Left ventricle myocardium superior (tissue), 1 donor: ENCODE data around the gene ALOX12B. TPM values are rescaled to one million over a fixed set of nuclear protein-coding genes. Genes with fewer than 3 reads are reported as not detected.
A peak's percentile ranks its signal among the peaks of the same experiment; 100 is the strongest.
"Not testable (repeated sequence)": the region's sequence is repeated elsewhere in the genome, so short reads cannot be mapped to it uniquely, and the experiment has no call there.

Experiments used
- ATAC-seq: fragments of 200-7000 bp; cut with Tn5 transposase; one replicate; pipeline ENCODE4 v1.9.1; 2020; ENCODE audit warnings: mild to moderate bottlenecking, moderate library complexity
- DNase-seq: peaks from one replicate; pipeline ENCODE4 v3.0.0-alpha.2; 2020
- intact Hi-C: fragments of 100-400 bp; cut with micrococcal nuclease; formaldehyde crosslinking; loops from one replicate; pipeline ENCODE4 v1.11.0; 2022
- total RNA-seq: library from RNA; stranded (reverse); fragmentation: NEBNext Ultra II Directional; extraction: Animal tissue kit (Norgen Biotek cat#: 25700); gene quantifications from one replicate; pipeline ENCODE4 v1.2.1, GENCODE V29; 2021
- donor health status: DM: no; HTN: yes; CAD: no; lungs with severe emphysema.

The ALOX12B gene
- total RNA-seq, 1 donor from 2014 or later, result not detected

- DNase-seq (no peak), ATAC-seq (no peak)
- intact Hi-C loops, result no loop called here
These were observed 16.0 kb downstream of the ALOX12B start for GRCh38 chr17:8071496-8071895.

DNA sequence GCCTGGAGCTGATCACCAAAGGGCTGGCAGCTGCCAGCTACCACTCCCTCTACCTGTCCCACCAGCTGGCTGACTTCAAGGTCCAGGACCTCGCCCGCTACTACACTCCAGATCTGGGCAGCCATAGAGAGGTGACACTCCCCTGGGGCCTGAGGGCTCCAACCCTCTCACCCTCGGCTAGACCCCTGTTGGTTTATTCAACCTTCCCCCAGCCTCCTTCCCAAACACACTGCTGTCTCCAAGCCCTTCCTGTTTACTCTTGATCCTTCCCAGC, 18.0 kb downstream of the ALOX12B start:
- DNase-seq, result no peak
- intact Hi-C loops, result no loop called here
- no peak for ATAC-seq

DNA sequence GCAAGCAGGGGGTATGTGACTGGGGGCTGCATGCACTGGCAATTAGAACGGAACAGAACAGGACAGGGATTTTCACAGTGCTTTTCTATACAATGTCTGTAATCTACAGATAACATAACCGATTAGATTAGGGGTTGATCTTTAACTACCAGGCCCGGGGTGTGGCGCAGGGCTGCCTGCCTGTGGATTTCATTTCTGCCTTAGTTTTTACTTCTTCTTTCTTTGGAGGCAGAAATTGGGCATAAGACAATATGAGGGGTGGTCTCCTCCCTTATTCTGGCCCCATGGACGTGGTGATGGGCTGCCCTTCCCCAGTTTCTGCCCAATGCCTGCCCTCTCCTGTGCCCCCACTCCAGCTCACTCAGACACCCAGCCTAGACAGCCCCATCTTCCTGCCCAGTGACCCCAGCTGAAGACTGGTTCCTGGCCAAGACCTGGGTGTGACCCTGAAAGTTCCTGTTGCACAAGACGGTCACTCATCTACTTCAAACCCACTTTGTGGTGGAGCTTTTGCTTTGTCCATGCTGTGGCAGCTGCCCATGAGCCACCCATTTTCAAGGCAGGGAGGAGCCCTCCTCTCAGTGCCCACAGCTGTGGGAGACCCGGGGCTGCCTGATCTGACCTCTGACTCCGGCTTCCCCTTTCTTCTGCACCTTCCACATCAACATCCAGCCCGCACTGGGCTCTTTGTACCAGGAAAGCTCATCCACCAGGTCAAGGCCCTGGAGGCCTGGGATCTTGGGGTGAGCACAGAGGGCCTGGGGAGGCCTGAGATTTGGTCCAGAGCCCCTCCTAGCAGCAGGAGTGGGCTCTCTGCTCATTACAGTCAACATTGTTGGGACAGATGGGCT, 18.6 kb downstream of the ALOX12B start:
- ATAC-seq (peak; percentile 69), DNase-seq (peak; percentile 52)
- intact Hi-C loops, result no loop called here

DNA sequence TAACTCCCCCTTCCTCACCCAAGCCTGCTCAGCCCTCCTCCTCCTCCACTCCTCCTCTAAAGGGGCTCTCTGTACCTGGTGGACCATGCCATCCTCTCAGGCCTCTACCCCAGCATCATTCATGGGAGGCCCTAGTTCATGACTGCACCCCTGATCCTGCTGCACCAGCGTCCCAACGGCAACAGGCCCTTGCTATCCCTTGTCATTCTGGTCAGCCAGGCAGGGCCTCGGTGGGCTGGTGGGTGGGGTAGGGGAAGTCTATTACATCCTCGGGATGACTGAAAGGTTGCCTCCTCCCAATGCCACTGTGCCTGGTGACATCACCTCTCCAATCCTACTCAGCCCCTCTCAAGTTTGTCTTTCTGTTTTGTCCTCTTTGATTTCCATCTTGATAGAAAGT, 19.7 kb downstream of the ALOX12B start:
- ATAC-seq, result no peak
- DNase-seq, result no peak
- intact Hi-C loops, result no loop called here

DNA sequence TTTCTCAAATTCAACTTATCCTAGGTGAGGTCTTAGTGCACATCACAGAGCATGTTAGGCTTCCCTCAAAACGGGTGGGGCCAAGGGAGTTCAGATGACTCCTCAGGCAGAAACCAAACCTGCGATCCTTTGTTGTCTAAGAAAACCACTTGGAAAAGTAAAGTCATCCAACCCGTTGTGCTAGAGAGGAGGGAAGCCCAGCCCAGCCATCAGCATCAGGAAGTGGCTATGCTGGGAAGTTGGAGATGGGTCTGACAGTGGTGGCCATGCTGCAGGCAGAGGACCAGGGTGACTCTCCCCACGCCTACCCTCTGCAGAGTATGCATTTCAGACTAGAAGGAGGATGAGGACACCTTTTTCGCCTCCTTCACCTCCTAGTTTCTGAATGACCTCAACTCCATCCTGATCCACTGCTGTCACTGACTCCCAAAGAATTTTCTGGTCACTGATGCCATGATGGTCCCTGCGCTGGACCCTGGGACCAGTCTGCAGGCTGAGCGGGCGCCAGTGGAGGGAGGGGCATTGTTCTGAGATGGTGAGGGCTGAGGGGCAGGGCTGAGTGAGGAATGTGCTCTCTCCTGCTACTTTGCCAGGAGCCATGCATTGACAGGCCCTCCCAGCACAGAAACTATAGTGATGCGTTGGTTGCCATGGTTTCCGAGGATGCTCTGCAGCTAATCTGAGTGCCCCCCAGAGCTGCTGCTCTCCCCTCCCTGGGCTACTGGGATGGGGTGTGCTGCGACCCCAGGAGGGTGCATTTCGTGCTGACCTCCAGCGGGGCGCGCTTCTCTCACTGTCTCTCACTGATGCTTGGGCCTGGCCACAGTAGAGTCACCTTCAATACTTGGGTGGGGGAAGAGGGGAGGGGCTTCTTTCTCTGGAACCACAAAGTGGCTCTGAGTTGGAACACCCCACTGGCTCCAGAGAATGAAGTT, 20.4 kb downstream of the ALOX12B start:
- no peak for DNase-seq
- ATAC-seq, result no peak
- intact Hi-C loops, result no loop called here

DNA sequence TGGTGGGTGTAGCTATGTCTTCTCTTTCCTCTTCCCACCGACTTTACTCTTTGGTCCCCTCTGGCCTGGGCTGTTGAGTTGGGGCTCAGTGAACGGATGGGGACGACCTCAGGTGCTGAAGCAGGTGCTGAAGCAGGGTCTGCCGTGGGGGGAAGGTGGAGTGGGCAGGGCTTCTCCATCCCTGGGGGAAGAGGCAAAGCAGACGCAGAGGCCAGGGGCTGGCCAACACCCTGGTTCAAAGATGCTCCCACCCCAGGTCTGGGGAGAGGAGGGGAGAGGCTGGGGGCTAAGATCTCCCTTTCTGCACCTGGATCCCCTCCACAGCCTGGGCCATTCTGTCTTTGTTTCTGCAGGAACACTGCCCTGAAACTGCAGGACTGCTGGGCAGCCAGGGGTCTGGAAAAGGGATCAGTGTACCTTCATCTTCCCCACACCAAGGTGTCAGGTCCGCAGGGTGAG, 22.9 kb downstream of the ALOX12B start:
- intact Hi-C loops, result no loop called here
- ATAC-seq, result no peak
- DNase-seq, result no peak

DNA sequence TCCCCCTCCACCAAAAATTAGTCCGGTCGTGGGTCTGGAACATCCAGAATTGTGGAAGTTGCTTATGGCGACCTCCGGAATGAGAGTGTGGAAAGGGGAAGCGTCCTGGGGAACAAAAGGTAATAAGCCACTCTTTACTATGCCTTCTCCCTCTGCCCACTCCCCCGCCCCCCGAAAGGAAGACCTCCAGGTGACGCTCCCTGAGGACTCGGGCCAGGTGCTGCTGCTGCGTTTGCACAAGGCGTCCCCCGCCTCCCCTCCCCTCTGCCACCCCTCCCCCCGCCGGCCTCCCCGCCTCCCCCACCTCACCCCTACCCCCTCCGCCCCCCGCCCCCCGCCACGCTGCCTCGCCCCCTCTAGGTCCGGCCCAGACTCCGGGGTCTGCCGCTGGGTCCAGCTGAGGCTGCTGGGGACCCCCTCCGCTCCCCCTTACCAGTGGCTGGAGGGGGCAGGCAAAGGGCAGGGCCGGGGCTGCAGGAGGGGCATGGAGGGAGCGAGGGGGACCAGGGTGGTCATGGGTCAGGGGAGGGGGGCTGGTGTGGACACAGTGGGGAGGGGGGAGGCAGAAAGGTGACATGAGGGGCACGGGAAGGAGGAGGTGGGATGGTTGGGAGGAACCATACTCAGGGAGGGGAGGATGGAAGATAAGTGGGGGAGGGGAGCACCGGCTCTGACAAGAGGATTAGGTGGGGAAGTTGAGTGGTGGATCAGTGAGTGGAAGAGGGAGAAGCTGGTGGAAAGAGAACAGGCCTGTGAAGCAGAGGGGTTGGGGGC, 23.6 kb downstream of the ALOX12B start:
- intact Hi-C loops, result no loop called here
- DNase-seq (no peak), ATAC-seq (no peak)

- intact Hi-C loops, result no loop called here
- no peak for DNase-seq
- no peak for ATAC-seq
These were observed 24.6 kb downstream of the ALOX12B start for GRCh38 chr17:8062807-8063483.

DNA sequence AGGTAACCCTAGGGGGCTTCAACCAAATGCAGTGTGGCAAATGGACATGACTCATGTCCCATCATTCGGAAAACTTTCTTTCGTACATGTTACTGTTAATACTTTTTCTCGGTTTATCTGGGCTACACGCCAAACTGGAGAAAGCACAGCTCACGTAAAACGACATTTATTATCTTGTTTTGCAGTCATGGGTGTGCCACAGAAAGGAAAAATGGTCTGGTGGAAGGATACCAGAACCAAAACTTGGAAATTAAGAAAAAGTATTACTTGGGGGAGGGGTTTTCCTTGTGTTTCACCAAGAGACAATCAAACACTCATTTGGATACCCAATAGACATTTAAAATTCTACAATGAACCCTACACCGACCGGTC, 25.1 kb downstream of the ALOX12B start:
- DNase-seq (no peak), ATAC-seq (no peak)
- intact Hi-C loops, result no loop called here

DNA sequence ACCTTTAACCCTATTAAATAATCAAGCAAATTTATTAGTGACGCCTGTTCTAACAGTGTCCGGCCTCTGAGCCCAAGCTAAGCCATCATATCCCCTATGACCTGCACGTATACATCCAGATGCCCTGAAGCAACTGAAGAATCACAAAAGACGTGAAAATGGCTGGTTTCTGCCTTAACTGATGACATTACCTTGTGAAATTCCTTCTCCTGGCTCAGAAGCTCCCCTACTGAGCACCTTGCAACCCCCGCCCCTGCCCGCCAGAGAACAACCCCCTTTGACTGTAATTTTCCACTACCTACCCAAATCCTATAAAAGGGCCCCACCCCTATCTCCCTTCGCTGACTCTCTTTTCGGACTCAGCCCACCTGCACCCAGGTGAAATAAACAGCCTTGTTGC, 25.7 kb downstream of the ALOX12B start:
- DNase-seq, intact Hi-C loops, ATAC-seq: not testable (repeated sequence)

DNA sequence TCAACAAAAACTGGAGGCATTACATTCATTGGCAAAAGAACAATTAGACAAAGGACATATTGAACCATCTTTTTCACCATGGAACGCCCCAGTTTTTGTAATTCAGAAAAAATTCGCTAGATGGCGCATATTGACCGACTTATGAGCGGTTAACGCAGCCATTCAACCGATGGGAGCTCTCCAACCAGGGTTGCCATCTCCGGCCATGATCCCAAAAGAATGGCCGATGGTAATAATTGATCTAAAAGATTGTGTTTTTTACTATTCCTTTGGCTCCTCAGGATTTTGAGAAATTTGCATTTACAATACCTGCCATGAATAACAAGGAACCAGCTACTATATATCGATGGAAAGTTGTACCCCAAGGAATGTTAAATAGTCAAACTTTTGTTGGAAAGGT, 27.2 kb downstream of the ALOX12B start:
- no peak for DNase-seq
- ATAC-seq, result peak; percentile 64
- intact Hi-C loops, result no loop called here

DNA sequence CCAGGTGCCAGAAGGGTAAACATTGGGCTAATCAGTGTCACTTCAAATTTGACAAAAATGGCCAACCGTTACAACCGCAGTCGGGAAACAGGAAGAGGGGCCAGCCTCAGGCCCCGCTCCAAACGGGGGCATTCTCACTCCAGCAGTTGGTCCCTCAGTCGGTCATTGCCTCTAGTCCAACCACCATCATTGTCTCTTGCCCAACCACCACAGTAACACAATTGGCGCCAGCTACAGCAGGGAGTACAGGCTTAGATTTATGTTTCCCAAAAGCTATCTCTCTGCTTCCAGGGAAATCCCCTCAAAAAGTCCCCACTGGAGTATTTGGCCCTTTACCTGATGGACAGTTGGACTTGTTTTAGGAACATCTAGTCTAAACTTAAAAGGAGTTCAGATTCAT, 28.4 kb downstream of the ALOX12B start:
- intact Hi-C loops, result loop anchor here (10.0 kb wide), 1 partner anchor 74 kb away; no protein-coding TSS in a partner anchor
- DNase-seq (no peak), ATAC-seq (no peak)

- ATAC-seq, result peak; percentile 84
- intact Hi-C loops, result loop anchor here (10.0 kb wide), 1 partner anchor 73 kb away; no protein-coding TSS in a partner anchor
- no peak for DNase-seq
These were observed 29.8 kb downstream of the ALOX12B start for GRCh38 chr17:8057691-8058114.

DNA sequence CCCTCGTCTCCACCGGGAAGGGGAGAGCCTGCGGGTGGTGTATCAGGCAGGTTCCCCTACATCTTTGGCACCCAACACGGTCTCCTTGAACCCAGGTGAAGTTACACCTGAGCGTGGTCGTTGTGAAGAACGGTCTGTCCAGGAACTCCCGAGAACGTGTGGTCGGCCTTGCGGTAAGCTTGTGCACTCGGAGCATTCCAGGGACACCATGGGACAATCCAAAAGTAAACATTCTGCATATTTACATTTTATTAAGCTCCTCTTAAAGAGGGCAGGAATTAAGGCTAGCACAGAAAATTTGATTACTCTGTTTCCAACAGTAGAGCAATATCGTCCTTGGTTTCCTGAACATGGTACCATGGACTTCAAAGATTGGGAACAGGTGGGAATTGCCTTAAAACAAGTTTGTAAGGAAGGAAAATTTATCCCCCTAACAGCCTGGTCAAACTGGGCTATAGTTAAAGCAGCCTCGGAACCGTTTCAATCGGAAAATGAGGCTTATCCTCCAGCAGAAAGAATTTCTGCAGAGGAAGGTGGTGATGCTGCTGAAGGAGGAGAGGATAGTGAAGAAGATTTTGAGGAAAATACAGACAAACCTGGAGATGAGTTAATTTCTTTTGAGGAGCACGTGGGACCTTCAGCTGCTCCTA, 30.4 kb downstream of the ALOX12B start:
- no peak for ATAC-seq
- no peak for DNase-seq
- intact Hi-C loops, result loop anchor here (10.0 kb wide), 1 partner anchor 72 kb away; no protein-coding TSS in a partner anchor

DNA sequence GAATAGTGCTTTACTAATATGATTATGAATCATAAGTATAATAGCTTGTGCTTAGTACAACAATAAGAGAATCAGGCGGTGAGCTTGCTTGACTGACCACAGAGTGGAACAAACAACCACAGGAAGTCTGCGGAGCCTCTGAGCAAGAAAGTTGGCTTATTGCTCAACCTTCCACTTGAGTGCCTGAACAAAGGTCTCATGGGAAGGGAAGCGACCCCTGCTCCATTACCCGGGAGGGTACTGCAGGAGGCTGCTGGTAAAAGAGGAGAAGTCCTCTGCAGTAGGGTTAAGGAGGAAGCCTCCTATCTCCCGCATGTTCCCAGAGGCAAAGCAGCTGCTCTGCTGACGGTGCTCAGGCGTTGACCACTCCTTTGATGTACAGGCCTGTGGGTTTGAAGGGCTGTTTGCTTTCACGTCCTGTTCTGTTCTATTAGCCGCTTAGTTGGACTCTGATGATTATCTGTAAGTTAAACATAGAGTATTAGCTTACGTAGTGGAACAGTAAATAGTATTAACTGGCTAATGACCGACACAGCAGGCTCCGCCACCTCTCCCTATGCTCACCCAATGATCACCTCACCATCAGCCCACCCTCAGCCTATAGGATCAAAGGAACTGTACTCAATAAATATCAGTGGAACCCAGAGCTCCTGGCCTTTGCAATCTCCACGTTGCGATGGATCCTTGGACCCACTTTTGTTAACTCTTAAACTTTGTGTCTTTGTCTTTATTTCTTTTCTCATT, 31.1 kb downstream of the ALOX12B start:
- peak; percentile 61 for ATAC-seq
- no peak for DNase-seq
- intact Hi-C loops, result loop anchor here (10.0 kb wide), 1 partner anchor 72 kb away; no protein-coding TSS in a partner anchor

GRCh38 chr17:8055851-8056231, 31.7 kb downstream of the ALOX12B start:
- no peak for ATAC-seq
- no peak for DNase-seq
- intact Hi-C loops, result loop anchor here (10.0 kb wide), 1 partner anchor 71 kb away; no protein-coding TSS in a partner anchor

- DNase-seq (no peak), ATAC-seq (no peak)
- intact Hi-C loops, result loop anchor here (10.0 kb wide), 1 partner anchor 69 kb away; no protein-coding TSS in a partner anchor
These were observed 33.9 kb downstream of the ALOX12B start for GRCh38 chr17:8053600-8053999.
